SU-DHL-6 (cell line): ENCODE results near the gene TMEM52.
"Not testable (repeated sequence)": the region's sequence is repeated elsewhere in the genome, so short reads cannot be mapped to it uniquely, and the experiment has no call there.

ENCODE experiments used
- H2AFZ ChIP-seq: fragments of 200-600 bp; sonication (generic); 2 replicates; pipeline ENCODE4 v1.6.1; 2014; ENCODE audit warnings: low read depth, mild to moderate bottlenecking, moderate library complexity, mixed read lengths, antibody characterized with exemption, low read length; ENCODE audit not compliant: severe bottlenecking
- H3F3A ChIP-seq: fragments of 200-600 bp; shearing (Covaris generic); 2 replicates; pipeline ENCODE4 v1.6.0; 2016; ENCODE audit warnings: antibody characterized with exemption, mild to moderate bottlenecking; ENCODE audit not compliant: insufficient read depth
- H3K27ac ChIP-seq: fragments of 200-600 bp; sonication (generic); 2 replicates; pipeline ENCODE4 v1.5.1; 2016; ENCODE audit warnings: low read depth, mild to moderate bottlenecking, low read length, moderate library complexity, mixed read lengths
- H3K27me3 ChIP-seq: fragments of 200-600 bp; sonication (generic), shearing (Covaris generic); 2 replicates; pipeline ENCODE4 v1.6.0; 2014; ENCODE audit warnings: mild to moderate bottlenecking, low read length
- H3K36me3 ChIP-seq: fragments of 200-600 bp; sonication (generic); 2 replicates; pipeline ENCODE4 v1.6.1; 2014; ENCODE audit warnings: mild to moderate bottlenecking, low read length, mixed read lengths
- H3K4me2 ChIP-seq: fragments of 300-600, 200-600 bp; shearing (Covaris generic), sonication (generic); 2 replicates; pipeline ENCODE4 v1.6.0; 2014; ENCODE audit warnings: low read length, low read depth, mild to moderate bottlenecking; ENCODE audit not compliant: poor library complexity, severe bottlenecking
- H3K4me3 ChIP-seq: fragments of 200-600 bp; sonication (generic); 2 replicates; pipeline ENCODE4 v1.5.1; 2014; ENCODE audit warnings: antibody characterized with exemption, low read length, mild to moderate bottlenecking, mixed read lengths; ENCODE audit not compliant: insufficient read depth, poor library complexity, severe bottlenecking
- H3K79me2 ChIP-seq: fragments of 200-600 bp; sonication (generic); 2 replicates; pipeline ENCODE4 v1.6.1; 2014; ENCODE audit warnings: mild to moderate bottlenecking, low read length, moderate library complexity; ENCODE audit not compliant: insufficient read depth
- H3K9ac ChIP-seq: fragments of 200-600 bp; sonication (generic); 2 replicates; pipeline ENCODE4 v1.7.0; 2014; ENCODE audit warnings: mild to moderate bottlenecking, low read length
- H3K9me2 ChIP-seq: fragments of 200-600 bp; sonication (generic); replicated peaks from 2 replicates; pipeline ENCODE4 v1.6.1; 2014; ENCODE audit warnings: low read length; ENCODE audit not compliant: insufficient read depth
- H3K9me3 ChIP-seq: fragments of 200-600 bp; sonication (generic); 2 replicates; pipeline ENCODE4 v1.6.1; 2014; ENCODE audit warnings: low read length, mixed read lengths; ENCODE audit not compliant: insufficient read depth
- H4K20me1 ChIP-seq: fragments of 200-600 bp; sonication (generic); 2 replicates; pipeline ENCODE4 v1.6.1; 2014; ENCODE audit warnings: low read depth, mild to moderate bottlenecking, antibody characterized with exemption, low read length, moderate library complexity, mixed read lengths
- CTCF ChIP-seq: fragments of 200-600 bp; sonication (generic); IDR thresholded peaks from one replicate; pipeline ENCODE4 v1.5.1; 2017; ENCODE audit warnings: antibody characterized with exemption, mild to moderate bottlenecking, low read length, moderate library complexity; ENCODE audit not compliant: insufficient read depth, poor library complexity, severe bottlenecking
- EZH2phosphoT487 ChIP-seq: fragments of 200-600 bp; sonication (generic), shearing (Covaris generic); conservative IDR thresholded peaks from 2 replicates; pipeline ENCODE4 v1.6.1; 2018; ENCODE audit warnings: mild to moderate bottlenecking, antibody characterized with exemption, low read length, moderate library complexity, mixed read lengths

TMEM52 gene

GRCh38 chr1:1937549-1938275, 18.6 kb upstream of the TMEM52 start:
- H4K20me1 ChIP-seq: no peaks in the 10 kb centered on the region
- H3K27me3 ChIP-seq: no peaks in the 10 kb centered on the region

DNA sequence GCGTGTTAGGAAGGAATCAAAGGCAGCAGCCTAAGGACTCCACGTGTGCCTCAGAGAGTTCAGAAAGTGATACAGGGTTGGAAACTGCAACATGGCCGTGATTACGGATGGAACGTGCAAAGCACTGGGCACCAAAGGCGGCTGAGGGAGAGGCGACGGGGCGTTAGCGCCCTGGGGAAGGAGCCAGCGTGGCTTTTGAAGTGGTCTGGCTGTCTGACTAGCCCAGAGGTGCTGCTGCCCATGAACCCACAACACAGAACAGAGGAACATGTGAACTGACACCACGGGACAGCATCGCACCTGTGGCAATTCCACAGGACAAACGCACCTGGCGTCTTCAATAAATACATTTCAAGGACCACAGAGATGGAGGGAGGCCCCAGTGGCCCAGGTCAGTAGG, 18.0 kb upstream of the TMEM52 start:
- H3K27ac ChIP-seq: no peak overlapping the region
- H3K9me2 ChIP-seq: no peaks in the 10 kb centered on the region
- peaks cover 7% of the 10 kb centered on the region; the same call in 1 of the 2 replicates for H3K9me3 ChIP-seq
- H3K9ac ChIP-seq: no peak overlapping the region
- H3K36me3 ChIP-seq: no peaks in the 10 kb centered on the region
- H3F3A ChIP-seq: no peaks in the 10 kb centered on the region
- no peaks in the 10 kb centered on the region for H3K79me2 ChIP-seq
- no peak overlapping the region for H3K4me3 ChIP-seq
- H3K4me2 ChIP-seq: no peak overlapping the region
- no peaks in the 10 kb centered on the region for H3K27me3 ChIP-seq
- no peaks in the 10 kb centered on the region for H4K20me1 ChIP-seq
- H2AFZ ChIP-seq: no peak overlapping the region
- TF ChIP-seq CTCF: no peak
- no peak for TF ChIP-seq EZH2phosphoT487

More at GRCh38 chr1:1937549-1938275, 18.6 kb upstream of the TMEM52 start:
- TF ChIP-seq CTCF (no peak), EZH2phosphoT487 (no peak)
- H2AFZ ChIP-seq: no peak overlapping the region
- no peak overlapping the region for H3K4me3 ChIP-seq
- H3K9me2 ChIP-seq: no peaks in the 10 kb centered on the region
- peaks cover 7% of the 10 kb centered on the region; the same call in 1 of the 2 replicates for H3K9me3 ChIP-seq
- no peaks in the 10 kb centered on the region for H3F3A ChIP-seq
- H3K27ac ChIP-seq: no peak overlapping the region
- no peak overlapping the region for H3K4me2 ChIP-seq
- H3K36me3 ChIP-seq: no peaks in the 10 kb centered on the region
- H3K9ac ChIP-seq: no peak overlapping the region
- no peaks in the 10 kb centered on the region for H3K79me2 ChIP-seq

DNA sequence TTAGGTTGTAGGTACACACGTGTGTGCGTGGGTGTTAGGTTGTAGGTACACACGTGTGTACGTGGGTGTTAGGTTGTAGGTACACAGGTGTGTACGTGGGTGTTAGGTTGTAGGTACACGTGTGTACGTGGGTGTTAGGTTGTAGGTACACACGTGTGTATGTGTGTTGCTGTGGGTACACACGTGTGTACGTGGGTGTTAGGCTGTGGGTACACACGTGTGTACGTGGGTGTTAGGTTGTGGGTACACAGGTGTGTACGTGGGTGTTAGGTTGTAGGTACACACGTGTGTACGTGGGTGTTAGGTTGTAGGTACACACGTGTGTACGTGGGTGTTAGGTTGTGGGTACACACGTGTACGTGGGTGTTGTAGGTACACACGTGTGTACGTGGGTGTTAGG, 15.8 kb upstream of the TMEM52 start:
- H3K9me3 ChIP-seq, H4K20me1 ChIP-seq, H3K4me2 ChIP-seq, H3K9me2 ChIP-seq, H3K27me3 ChIP-seq, H3K27ac ChIP-seq, H3F3A ChIP-seq, H3K4me3 ChIP-seq, H3K9ac ChIP-seq, H3K36me3 ChIP-seq, H2AFZ ChIP-seq, H3K79me2 ChIP-seq: not testable (repeated sequence)

DNA sequence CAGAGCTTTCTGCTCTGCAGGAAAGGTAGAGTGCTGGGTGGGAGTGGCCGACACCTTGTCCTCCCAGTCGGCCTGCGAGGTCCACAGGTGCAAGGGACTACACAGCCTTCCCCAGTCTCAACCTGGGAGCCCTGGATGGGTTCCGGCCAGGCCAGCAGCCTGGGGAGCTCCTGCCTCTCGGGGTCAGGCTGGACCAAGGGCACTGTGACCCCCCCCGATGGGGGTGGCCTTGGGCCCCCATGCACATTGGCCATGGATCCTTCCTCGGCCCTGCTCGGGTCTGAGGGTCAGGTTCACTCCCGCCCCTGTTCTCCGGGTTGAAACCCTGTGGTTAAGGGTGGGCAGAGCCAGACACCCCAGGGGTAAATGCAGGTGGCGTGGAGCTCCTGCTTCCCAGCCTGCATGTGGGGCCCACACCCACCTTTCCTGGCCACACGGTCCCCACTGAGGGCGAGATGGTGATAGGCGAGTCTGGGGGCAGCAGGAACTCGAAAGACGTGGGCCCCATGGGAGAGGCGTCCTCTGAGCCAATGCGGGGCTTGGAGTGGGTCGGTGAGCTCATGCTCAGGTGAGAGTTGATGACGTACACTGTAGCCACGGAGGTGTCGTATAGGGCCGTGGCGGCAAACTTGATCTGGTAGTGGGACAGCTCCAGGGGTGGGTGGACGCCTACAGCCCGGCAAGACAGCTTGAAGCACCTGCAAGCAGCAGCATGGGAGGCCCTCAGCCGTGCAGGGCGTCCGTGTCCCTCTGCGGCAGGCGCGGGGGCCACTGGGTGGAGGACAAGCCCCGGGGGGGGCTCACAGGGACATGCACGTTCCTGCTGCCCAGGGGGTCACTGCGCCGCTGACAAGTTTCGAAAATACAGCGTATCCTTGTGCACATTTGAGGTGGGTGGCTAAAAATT, 10.8 kb upstream of the TMEM52 start:
- H3K9me3 ChIP-seq: peaks cover 7% of the 10 kb centered on the region; the same call in 1 of the 2 replicates
- H3K4me3 ChIP-seq: no peak overlapping the region
- H3K9me2 ChIP-seq: no peaks in the 10 kb centered on the region
- H3K27me3 ChIP-seq: no peaks in the 10 kb centered on the region
- TF ChIP-seq CTCF: no peak
- TF ChIP-seq EZH2phosphoT487: no peak
- H3K4me2 ChIP-seq: no peak overlapping the region
- no peaks in the 10 kb centered on the region for H3K36me3 ChIP-seq
- no peak overlapping the region for H3K9ac ChIP-seq
- H3K79me2 ChIP-seq: no peaks in the 10 kb centered on the region
- no peak overlapping the region for H2AFZ ChIP-seq
- no peaks in the 10 kb centered on the region for H4K20me1 ChIP-seq
- H3K27ac ChIP-seq: no peak overlapping the region
- no peaks in the 10 kb centered on the region for H3F3A ChIP-seq
